ENCODE results near the gene CHI3L2. TPM values are rescaled to one million over a fixed set of nuclear protein-coding genes. Genes with fewer than 3 reads are reported as not detected.

Gene CHI3L2
- total RNA-seq, 1 donor from 2014 or later: 7.7 TPM

Other genes with a start within 250 kb of the CHI3L2 start
- 22.0 TPM for gene DRAM2, start 87.6 kb upstream of the CHI3L2 start, total RNA-seq
- gene CEPT1, start 87.5 kb upstream of the CHI3L2 start, total RNA-seq: 23.3 TPM
- 47.5 TPM for gene DENND2D, start 27.1 kb upstream of the CHI3L2 start, total RNA-seq
- not detected for gene CHIA, start 63.1 kb downstream of the CHI3L2 start, total RNA-seq
- 0.32 TPM for gene OVGP1, start 200.0 kb downstream of the CHI3L2 start, total RNA-seq
- 29.7 TPM for gene WDR77, start 221.5 kb downstream of the CHI3L2 start, total RNA-seq
- gene ATP5PB, start 221.8 kb downstream of the CHI3L2 start, total RNA-seq: 273 TPM
- 1.6 TPM for gene C1orf162, start 246.3 kb downstream of the CHI3L2 start, total RNA-seq